Smooth muscle cell of bladder (primary cell): ENCODE measurements around the gene SH2D1B. TPM values are rescaled to one million over a fixed set of nuclear protein-coding genes. Genes with fewer than 3 reads are reported as not detected.

Source experiments
- total RNA-seq: library from RNA; depleted of rRNA; stranded (reverse); fragments of >200 nt; gene quantifications from 2 replicates; pipeline ENCODE4 v1.2.3, GENCODE V29; 2014

Gene SH2D1B
- not detected in 2 replicates for total RNA-seq

DNA sequence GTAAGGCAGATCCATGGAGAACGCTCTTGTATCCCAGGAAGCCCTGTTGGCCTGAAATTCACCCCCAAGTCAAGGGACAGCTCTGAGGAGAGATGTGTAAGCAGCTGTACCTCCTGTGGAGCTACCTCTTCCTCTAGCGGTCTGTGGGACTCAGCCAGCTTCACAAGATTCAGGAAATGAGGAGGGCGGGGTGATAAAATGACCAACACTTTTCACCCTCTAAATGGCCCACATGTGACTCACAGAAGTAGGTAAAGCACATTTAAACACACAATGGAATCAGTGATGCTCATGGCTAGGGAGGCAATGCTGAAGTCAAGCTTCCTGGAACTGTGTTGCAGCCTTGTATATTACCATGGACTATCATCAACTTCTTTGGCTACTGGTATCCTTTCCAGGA lies at the start of gene SH2D1B:
Gene SH2D1B, minus strand, starts transcription at position 135 of the 400 bp plus-strand sequence. Its CDS starts 120 bp downstream, at position 15.

GRCh38 chr1:162381383-162381782 lies 30.6 kb downstream of the SH2D1B start, which contains the start of gene C1orf226:
C1orf226 (plus strand) TSS chr1:162381728; CDS start chr1:162381902, 174 bp downstream.

GRCh38 chr1:162376691-162377090 lies 35.2 kb downstream of the SH2D1B start, which contains the start of gene SPATA46:
SPATA46 (minus strand) TSS chr1:162376854; CDS start chr1:162376790, 64 bp downstream.

Other genes starting within 250 kb of the SH2D1B start
- not detected in 2 replicates for gene SPATA46, start 35.3 kb downstream of the SH2D1B start, total RNA-seq
- under 0.01 TPM in 2 replicates for gene C1orf226, start 30.4 kb downstream of the SH2D1B start, total RNA-seq
- 50.8 and 61.6 TPM in 2 replicates for gene UHMK1, start 85.7 kb upstream of the SH2D1B start, total RNA-seq
- 64.6 and 92.3 TPM in 2 replicates for gene UAP1, start 149.6 kb upstream of the SH2D1B start, total RNA-seq
- gene DDR2, start 220.3 kb upstream of the SH2D1B start, total RNA-seq, result 131 and 155 TPM in 2 replicates